ENCODE results near the gene SLC25A42.
"Not testable (repeated sequence)": the region's sequence is repeated elsewhere in the genome, so short reads cannot be mapped to it uniquely, and the experiment has no call there.

The SLC25A42 gene

GRCh38 chr19:19145684-19146608 lies 82.2 kb downstream of the SLC25A42 start:
- peak; percentile 38 to 75 for DNase-seq (ENCODE audit: low read depth in 1 of 2, low spot score in 1 of 2)
- H3K4me3 ChIP-seq (replicated peaks; ENCODE audit: insufficient read depth, low read length), result no peak overlapping the region
- no peaks in the 10 kb centered on the region for H3K27me3 ChIP-seq (ENCODE audit: insufficient read depth, poor library complexity, severe bottlenecking)
- TF ChIP-seq POLR2AphosphoS5 (IDR thresholded peaks at IDR 0.05; ENCODE audit: low read depth), result no peak; the same call in 1 of the 2 replicates
- TF ChIP-seq, protein P1, sequence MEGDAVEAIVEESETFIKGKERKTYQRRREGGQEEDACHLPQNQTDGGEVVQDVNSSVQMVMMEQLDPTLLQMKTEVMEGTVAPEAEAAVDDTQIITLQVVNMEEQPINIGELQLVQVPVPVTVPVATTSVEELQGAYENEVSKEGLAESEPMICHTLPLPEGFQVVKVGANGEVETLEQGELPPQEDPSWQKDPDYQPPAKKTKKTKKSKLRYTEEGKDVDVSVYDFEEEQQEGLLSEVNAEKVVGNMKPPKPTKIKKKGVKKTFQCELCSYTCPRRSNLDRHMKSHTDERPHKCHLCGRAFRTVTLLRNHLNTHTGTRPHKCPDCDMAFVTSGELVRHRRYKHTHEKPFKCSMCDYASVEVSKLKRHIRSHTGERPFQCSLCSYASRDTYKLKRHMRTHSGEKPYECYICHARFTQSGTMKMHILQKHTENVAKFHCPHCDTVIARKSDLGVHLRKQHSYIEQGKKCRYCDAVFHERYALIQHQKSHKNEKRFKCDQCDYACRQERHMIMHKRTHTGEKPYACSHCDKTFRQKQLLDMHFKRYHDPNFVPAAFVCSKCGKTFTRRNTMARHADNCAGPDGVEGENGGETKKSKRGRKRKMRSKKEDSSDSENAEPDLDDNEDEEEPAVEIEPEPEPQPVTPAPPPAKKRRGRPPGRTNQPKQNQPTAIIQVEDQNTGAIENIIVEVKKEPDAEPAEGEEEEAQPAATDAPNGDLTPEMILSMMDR (IDR thresholded peaks at IDR 0.05; ENCODE audit: insufficient read depth, low read length), result peak; percentile 98
- H3K27ac ChIP-seq (replicated peaks), result no peak overlapping the region

DNA sequence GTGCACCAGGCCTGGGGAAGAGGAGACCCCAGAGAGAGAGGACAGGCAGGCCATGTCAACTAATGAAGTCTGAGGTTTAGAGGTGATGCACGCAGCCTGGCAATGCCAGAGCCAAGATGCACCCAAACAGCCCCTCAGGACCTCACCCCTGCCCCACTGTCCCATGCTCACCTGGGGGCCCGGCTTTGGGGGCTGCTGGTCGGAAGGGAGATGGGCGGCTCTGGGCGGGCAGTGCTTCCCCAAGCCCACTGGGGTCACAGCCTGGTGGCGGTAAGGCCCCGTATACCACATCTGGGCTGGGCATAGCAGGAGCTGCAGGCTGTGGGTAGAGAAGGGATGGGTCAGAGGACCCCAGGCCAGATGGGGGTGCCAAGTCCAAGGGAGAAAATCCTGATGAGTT lies 83.1 kb downstream of the SLC25A42 start:
- H3K27ac ChIP-seq (replicated peaks), result no peak overlapping the region
- no peaks in the 10 kb centered on the region for H3K27me3 ChIP-seq (ENCODE audit: insufficient read depth, poor library complexity, severe bottlenecking)
- no peak for DNase-seq (ENCODE audit: low read depth in 1 of 2, low spot score in 1 of 2)
- TF ChIP-seq REST (IDR thresholded peaks at IDR 0.05; ENCODE audit: insufficient replicate concordance, low read depth) (no peak), POLR2AphosphoS5 (IDR thresholded peaks at IDR 0.05; ENCODE audit: low read depth) (no peak), SPI1 (IDR thresholded peaks at IDR 0.05; ENCODE audit: borderline replicate concordance, low read depth) (no peak), GABPA (IDR thresholded peaks at IDR 0.05; ENCODE audit: low read depth) (no peak)
- TF ChIP-seq, protein P1 (IDR thresholded peaks at IDR 0.05; ENCODE audit: insufficient read depth, low read length), result no peak
- H3K4me3 ChIP-seq (replicated peaks; ENCODE audit: insufficient read depth, low read length), result no peak overlapping the region

DNA sequence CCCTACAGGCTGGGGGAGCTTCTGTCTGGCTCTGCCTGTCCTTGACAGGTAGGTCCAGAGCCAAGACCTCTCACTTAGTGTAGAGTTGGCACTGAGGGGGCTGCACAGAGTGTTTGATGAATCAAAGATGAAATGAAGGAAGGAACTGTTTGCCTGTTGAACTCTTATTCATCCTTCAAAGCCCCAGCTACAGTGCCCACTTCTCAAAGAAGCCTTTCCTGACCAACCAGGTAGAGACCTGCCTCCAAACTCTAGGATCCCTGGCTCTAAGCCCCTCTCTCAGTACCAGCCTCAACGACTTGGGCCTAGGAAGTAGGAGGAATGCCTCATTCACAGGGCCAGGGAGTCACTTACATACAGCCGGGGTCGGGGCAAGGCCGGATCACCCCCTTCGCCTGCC lies 83.5 kb downstream of the SLC25A42 start:
- H3K27ac ChIP-seq (replicated peaks), result no peak overlapping the region
- no peak for DNase-seq (ENCODE audit: low read depth in 1 of 2, low spot score in 1 of 2)
- TF ChIP-seq, protein P1 (IDR thresholded peaks at IDR 0.05; ENCODE audit: insufficient read depth, low read length), result no peak
- TF ChIP-seq REST (IDR thresholded peaks at IDR 0.05; ENCODE audit: insufficient replicate concordance, low read depth) (no peak), POLR2AphosphoS5 (IDR thresholded peaks at IDR 0.05; ENCODE audit: low read depth) (no peak)
- no peaks in the 10 kb centered on the region for H3K27me3 ChIP-seq (ENCODE audit: insufficient read depth, poor library complexity, severe bottlenecking)
- no peak overlapping the region for H3K4me3 ChIP-seq (replicated peaks; ENCODE audit: insufficient read depth, low read length)

DNA sequence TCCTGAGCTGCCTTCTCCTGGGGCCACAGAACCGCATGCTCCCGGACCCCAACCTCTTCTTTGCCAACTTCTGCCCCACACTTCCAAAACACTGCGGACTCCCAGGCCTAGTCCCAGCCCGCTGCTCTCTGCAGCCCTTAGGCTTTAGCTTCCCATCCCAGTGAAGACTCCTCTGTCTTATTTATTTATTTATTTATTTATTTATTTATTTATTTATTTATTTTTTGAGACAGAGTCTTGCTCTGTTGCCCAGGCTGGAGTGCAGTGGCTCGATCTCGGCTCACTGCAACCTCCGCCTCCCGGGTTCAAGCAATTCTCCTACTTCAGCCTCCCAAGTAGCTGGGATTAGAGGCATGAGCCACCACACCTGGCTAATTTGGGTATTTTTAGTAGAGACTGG lies 84.7 kb downstream of the SLC25A42 start:
- H3K27me3 ChIP-seq (ENCODE audit: insufficient read depth, poor library complexity, severe bottlenecking); DNase-seq (ENCODE audit: low read depth in 1 of 2, low spot score in 1 of 2); H3K4me3 ChIP-seq (replicated peaks; ENCODE audit: insufficient read depth, low read length); H3K27ac ChIP-seq (replicated peaks): not testable (repeated sequence)

Measured in HL-60 (cell line).